ENCODE measurements around the gene DLX4.
A peak's percentile ranks its signal among the peaks of the same experiment; 100 is the strongest.

The DLX4 gene

DNA sequence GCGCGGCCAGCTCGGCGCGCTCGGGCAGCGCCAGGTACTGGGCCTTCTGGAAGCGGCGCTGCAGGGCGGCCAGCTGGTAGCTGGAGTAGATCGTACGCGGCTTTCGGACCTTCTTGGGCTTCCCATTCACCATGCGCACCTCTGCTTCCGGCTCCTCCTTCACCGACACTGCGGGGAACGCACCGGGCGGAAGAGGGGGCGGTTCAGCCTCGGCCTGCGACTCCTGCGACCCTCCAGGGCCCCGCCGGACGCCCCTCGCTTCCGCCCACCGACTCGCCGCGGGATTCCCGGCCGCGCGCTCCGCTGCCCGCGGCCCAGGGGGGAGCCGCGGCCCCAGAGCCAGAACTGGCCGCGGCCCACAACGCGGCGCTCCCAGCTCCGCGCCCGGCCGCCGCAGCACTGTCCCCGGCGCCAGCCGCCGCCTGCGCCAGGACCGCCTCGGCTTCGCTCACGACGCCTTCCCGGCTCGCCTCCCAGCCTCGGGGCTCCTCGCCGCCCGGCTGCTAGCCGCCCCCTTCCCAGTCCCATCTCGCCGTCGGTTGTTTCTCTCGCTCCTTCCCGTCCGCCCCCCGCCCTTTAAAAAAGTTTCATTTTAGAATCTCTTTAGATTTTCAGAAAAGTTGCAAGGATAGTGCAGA lies 24.6 kb downstream of the DLX4 start:
- TF ChIP-seq, protein P1, sequence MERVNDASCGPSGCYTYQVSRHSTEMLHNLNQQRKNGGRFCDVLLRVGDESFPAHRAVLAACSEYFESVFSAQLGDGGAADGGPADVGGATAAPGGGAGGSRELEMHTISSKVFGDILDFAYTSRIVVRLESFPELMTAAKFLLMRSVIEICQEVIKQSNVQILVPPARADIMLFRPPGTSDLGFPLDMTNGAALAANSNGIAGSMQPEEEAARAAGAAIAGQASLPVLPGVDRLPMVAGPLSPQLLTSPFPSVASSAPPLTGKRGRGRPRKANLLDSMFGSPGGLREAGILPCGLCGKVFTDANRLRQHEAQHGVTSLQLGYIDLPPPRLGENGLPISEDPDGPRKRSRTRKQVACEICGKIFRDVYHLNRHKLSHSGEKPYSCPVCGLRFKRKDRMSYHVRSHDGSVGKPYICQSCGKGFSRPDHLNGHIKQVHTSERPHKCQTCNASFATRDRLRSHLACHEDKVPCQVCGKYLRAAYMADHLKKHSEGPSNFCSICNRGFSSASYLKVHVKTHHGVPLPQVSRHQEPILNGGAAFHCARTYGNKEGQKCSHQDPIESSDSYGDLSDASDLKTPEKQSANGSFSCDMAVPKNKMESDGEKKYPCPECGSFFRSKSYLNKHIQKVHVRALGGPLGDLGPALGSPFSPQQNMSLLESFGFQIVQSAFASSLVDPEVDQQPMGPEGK (CRISPR knock-in tag; IDR thresholded peaks at IDR 0.05; ENCODE audit: borderline replicate concordance) = no peak
- TF ChIP-seq ZNF8 (CRISPR knock-in tag; IDR thresholded peaks at IDR 0.05) = no peak
- TF ChIP-seq, protein P2, sequence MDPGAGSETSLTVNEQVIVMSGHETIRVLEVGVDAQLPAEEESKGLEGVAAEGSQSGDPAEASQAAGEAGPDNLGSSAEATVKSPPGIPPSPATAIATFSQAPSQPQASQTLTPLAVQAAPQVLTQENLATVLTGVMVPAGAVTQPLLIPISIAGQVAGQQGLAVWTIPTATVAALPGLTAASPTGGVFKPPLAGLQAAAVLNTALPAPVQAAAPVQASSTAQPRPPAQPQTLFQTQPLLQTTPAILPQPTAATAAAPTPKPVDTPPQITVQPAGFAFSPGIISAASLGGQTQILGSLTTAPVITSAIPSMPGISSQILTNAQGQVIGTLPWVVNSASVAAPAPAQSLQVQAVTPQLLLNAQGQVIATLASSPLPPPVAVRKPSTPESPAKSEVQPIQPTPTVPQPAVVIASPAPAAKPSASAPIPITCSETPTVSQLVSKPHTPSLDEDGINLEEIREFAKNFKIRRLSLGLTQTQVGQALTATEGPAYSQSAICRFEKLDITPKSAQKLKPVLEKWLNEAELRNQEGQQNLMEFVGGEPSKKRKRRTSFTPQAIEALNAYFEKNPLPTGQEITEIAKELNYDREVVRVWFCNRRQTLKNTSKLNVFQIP (CRISPR knock-in tag; IDR thresholded peaks at IDR 0.05; ENCODE audit: borderline replicate concordance, low read depth) = no peak

DNA sequence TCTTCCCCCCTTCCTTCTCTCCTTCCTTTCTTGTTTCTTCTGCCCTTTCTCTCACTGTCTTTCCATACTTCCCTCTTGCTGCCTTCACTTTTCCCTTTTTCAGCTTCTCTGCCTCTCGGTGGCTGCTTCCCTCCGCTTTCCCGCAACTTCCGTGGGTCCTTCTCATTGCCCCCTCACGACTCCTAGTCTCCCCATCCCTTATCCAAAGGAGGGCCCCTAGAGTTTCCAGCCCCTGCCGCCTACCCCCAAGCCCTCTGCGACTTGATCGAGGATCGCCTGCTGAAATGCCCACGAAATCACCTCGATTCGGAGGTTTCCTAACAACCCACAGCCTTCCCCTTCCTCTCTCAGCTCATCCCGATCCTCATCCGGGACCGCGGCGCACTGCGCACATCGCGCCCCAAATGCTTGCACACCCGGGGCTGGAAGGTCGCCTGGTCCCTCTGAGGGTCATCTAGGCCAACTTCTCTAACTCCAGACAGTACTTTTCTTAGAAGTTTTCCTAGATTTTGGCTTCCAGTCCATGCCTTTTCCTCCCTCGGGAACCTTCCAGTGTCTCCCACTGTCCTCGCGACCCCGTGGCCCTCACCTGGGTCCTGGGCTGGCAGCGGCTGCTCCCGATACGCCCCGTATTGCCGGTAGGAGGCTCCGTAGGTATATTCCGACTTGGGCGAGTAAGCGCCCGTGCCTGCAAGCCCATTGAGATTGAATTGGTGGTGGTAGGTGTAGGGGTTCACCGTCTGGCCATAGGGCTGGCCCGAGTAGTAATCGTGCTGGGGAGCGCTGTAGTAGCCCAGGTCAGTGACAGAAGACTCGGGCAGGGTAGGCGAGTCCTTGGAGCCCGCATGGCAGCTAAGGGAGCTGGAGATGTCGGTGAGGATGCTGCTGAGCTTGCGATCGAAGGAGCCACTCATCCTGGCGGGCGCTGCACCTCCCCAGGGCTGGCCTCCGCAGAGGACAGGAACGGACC lies 25.4 kb downstream of the DLX4 start:
- no peak for TF ChIP-seq ZNF565 (CRISPR knock-in tag; conservative IDR thresholded peaks at IDR 0.05; ENCODE audit: low read depth)
- TF ChIP-seq RARB (CRISPR knock-in tag; IDR thresholded peaks at IDR 0.05) = no peak
- TF ChIP-seq, protein P2 (CRISPR knock-in tag; IDR thresholded peaks at IDR 0.05; ENCODE audit: borderline replicate concordance, low read depth) = no peak
- TF ChIP-seq, protein P1 (CRISPR knock-in tag; IDR thresholded peaks at IDR 0.05; ENCODE audit: borderline replicate concordance) = no peak
- ATAC-seq = no peak

More for the DNA sequence above, 24.6 kb downstream of the DLX4 start:
- ATAC-seq = peak; percentile 14

DNA sequence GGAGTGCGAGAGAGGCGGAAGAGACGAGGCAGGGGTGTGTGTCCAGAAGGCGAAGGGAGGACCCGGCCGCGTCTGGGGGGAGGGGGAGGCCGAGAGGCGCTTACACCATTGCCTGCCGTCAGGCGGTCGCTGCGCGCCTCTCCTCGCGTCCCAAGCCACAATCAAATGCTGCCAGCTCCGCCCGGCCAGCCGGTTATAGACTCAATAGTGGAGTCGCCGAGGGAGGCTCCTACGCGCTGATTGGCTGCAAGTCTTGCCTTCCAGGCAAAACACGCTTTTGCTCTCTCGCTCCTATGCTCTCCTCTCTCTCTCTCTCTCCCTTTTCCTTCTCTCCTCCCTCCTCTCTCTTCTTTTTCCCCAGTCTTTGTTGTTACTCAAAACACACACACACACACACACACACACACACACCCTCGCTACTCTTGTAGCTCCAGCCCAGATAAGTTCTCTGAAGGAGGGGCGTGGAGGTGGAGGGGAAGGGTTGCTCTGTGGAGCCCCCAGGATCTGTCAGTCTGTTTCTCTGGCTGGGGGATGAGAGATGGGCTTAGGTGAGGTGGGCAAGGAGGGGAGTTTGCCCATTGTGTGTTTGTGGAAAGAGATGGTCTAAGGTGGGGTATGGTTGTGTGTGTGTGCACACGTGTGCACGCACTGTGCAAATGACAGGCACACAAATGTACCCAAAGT lies 26.2 kb downstream of the DLX4 start, which contains the start of gene DLX3:
DLX3 (minus strand) TSS at position 170 of the 684 bp plus-strand sequence. CDS start 226 bp downstream, outside the sequence.
- ATAC-seq = peak; percentile 29
- TF ChIP-seq ARNTL (CRISPR knock-in tag; IDR thresholded peaks at IDR 0.05; ENCODE audit: borderline replicate concordance, low read depth) = no peak
- TF ChIP-seq BACH2 (CRISPR knock-in tag; IDR thresholded peaks at IDR 0.05; ENCODE audit: borderline replicate concordance) = no peak
- TF ChIP-seq PPARA (CRISPR knock-in tag; IDR thresholded peaks at IDR 0.05; ENCODE audit: borderline replicate concordance) = no peak
- TF ChIP-seq, protein P3, sequence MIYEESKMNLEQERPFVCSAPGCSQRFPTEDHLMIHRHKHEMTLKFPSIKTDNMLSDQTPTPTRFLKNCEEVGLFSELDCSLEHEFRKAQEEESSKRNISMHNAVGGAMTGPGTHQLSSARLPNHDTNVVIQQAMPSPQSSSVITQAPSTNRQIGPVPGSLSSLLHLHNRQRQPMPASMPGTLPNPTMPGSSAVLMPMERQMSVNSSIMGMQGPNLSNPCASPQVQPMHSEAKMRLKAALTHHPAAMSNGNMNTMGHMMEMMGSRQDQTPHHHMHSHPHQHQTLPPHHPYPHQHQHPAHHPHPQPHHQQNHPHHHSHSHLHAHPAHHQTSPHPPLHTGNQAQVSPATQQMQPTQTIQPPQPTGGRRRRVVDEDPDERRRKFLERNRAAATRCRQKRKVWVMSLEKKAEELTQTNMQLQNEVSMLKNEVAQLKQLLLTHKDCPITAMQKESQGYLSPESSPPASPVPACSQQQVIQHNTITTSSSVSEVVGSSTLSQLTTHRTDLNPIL (CRISPR knock-in tag; IDR thresholded peaks at IDR 0.05; ENCODE audit: low read depth) = no peak
- no peak for TF ChIP-seq ZNF8 (CRISPR knock-in tag; IDR thresholded peaks at IDR 0.05)
- TF ChIP-seq RARB (CRISPR knock-in tag; IDR thresholded peaks at IDR 0.05) = no peak
- TF ChIP-seq ISL1 (CRISPR knock-in tag; IDR thresholded peaks at IDR 0.05) = no peak
- TF ChIP-seq ZFP3 (CRISPR knock-in tag; IDR thresholded peaks at IDR 0.05) = no peak
- no peak for TF ChIP-seq ZC3H10 (CRISPR knock-in tag; IDR thresholded peaks at IDR 0.05)
- TF ChIP-seq ZNF70 (CRISPR knock-in tag; IDR thresholded peaks at IDR 0.05) = no peak
- TF ChIP-seq TCF4 (CRISPR knock-in tag; IDR thresholded peaks at IDR 0.05; ENCODE audit: borderline replicate concordance) = no peak
- no peak for TF ChIP-seq ZNF565 (CRISPR knock-in tag; conservative IDR thresholded peaks at IDR 0.05; ENCODE audit: low read depth)
- TF ChIP-seq, protein P2 (CRISPR knock-in tag; IDR thresholded peaks at IDR 0.05; ENCODE audit: borderline replicate concordance, low read depth) = no peak
- TF ChIP-seq, protein P4, sequence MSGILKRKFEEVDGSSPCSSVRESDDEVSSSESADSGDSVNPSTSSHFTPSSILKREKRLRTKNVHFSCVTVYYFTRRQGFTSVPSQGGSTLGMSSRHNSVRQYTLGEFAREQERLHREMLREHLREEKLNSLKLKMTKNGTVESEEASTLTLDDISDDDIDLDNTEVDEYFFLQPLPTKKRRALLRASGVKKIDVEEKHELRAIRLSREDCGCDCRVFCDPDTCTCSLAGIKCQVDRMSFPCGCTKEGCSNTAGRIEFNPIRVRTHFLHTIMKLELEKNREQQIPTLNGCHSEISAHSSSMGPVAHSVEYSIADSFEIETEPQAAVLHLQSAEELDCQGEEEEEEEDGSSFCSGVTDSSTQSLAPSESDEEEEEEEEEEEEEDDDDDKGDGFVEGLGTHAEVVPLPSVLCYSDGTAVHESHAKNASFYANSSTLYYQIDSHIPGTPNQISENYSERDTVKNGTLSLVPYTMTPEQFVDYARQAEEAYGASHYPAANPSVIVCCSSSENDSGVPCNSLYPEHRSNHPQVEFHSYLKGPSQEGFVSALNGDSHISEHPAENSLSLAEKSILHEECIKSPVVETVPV (CRISPR knock-in tag; IDR thresholded peaks at IDR 0.05) = no peak
- TF ChIP-seq, protein P1 (CRISPR knock-in tag; IDR thresholded peaks at IDR 0.05; ENCODE audit: borderline replicate concordance) = no peak
